ENCODE data around the gene NECTIN4. TPM values are rescaled to one million over a fixed set of nuclear protein-coding genes. Genes with fewer than 3 reads are reported as not detected.

The NECTIN4 gene
- total RNA-seq, 1 donor from 2014 or later = not detected

DNA sequence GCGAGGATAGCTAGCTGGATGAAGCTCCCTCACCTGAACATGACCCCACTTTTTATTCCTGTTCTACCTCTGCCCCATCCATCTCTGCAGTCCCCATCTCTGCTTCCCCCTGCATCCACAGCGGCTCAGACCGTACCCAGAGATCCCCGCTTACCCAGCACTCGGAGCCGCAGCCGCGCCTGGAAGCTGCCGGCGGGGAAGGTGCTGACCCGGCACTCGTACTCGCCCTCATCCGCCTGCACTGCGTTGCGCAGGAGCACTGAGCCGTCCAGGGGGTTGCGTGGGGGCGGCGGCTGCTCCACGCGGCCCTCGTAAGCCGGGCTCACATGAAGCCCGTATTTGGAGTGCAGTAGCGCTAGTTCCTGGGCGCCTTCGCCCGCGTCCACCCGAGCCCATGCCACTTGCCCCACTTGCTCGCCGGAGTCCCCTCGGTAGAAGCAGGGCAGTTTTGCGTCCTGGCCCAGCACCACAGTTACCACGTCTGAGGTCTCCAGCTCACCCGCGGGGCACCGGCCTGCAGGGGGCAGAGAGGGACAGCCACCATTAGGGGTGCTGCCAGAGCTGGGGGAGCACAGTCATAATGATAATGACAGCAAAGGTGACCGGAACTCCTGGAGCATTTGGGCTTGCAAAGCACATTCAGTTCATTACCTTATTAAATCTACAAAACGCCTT, 9.8 kb downstream of the NECTIN4 start:
- DNase-seq (ENCODE audit: low spot score in 2 of 2) = no peak
- intact Hi-C loops (cut with DNase I) = no loop called here
- Histone ChIP-seq H3K4me1 (no peaks in the 10 kb centered on the region), H3K27me3 (no peaks in the 10 kb centered on the region), H3K36me3 (no peaks in the 10 kb centered on the region), H3K4me3 (no peak overlapping the region), H3K9me3 (no peaks in the 10 kb centered on the region), H3K27ac (no peak overlapping the region)
- TF ChIP-seq, protein P1, sequence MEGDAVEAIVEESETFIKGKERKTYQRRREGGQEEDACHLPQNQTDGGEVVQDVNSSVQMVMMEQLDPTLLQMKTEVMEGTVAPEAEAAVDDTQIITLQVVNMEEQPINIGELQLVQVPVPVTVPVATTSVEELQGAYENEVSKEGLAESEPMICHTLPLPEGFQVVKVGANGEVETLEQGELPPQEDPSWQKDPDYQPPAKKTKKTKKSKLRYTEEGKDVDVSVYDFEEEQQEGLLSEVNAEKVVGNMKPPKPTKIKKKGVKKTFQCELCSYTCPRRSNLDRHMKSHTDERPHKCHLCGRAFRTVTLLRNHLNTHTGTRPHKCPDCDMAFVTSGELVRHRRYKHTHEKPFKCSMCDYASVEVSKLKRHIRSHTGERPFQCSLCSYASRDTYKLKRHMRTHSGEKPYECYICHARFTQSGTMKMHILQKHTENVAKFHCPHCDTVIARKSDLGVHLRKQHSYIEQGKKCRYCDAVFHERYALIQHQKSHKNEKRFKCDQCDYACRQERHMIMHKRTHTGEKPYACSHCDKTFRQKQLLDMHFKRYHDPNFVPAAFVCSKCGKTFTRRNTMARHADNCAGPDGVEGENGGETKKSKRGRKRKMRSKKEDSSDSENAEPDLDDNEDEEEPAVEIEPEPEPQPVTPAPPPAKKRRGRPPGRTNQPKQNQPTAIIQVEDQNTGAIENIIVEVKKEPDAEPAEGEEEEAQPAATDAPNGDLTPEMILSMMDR (IDR thresholded peaks at IDR 0.05) = no peak

DNA sequence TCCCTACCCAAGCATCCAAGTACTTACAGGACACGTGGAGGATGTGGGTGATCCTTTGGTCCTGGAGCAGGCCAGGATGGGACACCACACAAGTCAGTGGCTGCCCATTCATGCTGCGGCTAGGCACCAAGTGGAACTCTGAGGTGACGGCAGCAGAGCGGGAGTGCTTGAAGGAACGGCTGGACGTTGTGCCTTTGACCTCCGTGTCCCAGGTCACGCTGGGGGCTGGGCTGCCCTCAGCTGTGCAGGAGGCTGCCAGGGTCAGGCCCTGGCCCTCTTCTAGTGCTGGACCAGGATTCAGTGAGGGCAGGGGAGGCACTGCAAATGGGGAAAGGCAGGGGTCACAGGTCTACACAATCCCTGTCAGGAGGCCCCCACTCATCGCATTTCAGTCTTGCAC, 11.9 kb downstream of the NECTIN4 start:
- no peaks in the 10 kb centered on the region for H3K9me3 ChIP-seq
- no peaks in the 10 kb centered on the region for H3K36me3 ChIP-seq
- intact Hi-C loops (cut with DNase I) = no loop called here
- no peak for DNase-seq (ENCODE audit: low spot score in 2 of 2)
- H3K4me1 ChIP-seq = no peaks in the 10 kb centered on the region
- H3K27ac ChIP-seq = no peak overlapping the region
- H3K27me3 ChIP-seq = no peaks in the 10 kb centered on the region
- no peak overlapping the region for H3K4me3 ChIP-seq
- TF ChIP-seq, protein P1 (IDR thresholded peaks at IDR 0.05) = no peak

DNA sequence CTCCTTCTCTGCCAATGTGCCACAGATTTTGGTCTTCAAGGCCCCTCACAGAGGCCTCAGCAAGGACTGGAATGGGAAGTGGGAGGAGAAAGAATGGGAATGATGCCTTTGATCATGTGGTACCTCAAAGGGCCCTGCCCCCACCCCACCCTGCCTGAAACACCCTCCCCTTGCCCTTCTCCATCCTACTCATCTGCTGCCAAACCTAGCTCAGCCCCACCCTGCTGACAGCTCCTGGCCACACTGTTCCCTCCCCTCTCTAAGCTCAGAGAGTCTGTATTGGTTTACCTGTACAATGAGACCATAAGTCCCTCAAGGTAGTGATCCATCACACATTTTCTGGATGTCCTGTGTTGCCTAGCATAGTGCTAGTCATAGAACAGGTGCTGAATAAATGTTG, 12.9 kb downstream of the NECTIN4 start:
- no peaks in the 10 kb centered on the region for H3K27me3 ChIP-seq
- intact Hi-C loops (cut with DNase I) = no loop called here
- no peaks in the 10 kb centered on the region for H3K36me3 ChIP-seq
- H3K4me3 ChIP-seq = no peak overlapping the region
- H3K4me1 ChIP-seq = no peaks in the 10 kb centered on the region
- no peaks in the 10 kb centered on the region for H3K9me3 ChIP-seq
- H3K27ac ChIP-seq = no peak overlapping the region
- TF ChIP-seq, protein P1 (IDR thresholded peaks at IDR 0.05) = no peak
- DNase-seq (ENCODE audit: low spot score in 2 of 2) = no peak

DNA sequence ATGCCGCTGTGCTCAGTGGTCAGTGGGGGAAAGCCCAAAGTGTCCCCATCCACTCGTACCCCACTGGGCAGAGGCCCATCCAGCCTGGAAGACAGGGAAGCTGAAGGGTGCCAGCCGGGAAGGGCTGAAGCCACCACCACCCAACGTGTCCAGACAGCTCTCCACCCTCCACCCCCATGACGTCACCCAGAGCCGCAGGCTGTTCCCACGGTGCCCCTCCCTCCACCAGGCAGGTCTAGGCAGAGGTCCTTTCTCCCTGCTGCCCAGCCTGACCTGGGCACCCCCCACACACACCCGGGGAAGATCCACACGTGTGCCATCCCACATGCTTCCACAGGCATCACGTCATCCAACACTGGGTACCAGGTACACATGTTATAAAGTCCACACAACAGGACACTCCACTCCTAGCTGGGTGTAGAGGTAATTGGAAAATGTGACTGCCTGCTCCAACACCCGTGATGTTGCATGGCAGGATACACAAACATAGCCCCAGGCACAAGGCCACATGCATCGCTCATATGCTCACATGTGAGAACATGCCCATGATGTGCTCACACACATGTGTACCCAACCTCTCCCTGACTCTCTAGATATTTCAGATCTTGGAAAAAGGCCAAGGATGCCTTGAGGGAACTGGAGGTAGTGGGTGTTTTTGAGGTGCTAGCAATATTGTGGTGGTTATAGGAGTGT, 14.5 kb downstream of the NECTIN4 start:
- TF ChIP-seq, protein P1 (IDR thresholded peaks at IDR 0.05) = no peak
- no peak overlapping the region for H3K27ac ChIP-seq
- intact Hi-C loops (cut with DNase I) = no loop called here

DNA sequence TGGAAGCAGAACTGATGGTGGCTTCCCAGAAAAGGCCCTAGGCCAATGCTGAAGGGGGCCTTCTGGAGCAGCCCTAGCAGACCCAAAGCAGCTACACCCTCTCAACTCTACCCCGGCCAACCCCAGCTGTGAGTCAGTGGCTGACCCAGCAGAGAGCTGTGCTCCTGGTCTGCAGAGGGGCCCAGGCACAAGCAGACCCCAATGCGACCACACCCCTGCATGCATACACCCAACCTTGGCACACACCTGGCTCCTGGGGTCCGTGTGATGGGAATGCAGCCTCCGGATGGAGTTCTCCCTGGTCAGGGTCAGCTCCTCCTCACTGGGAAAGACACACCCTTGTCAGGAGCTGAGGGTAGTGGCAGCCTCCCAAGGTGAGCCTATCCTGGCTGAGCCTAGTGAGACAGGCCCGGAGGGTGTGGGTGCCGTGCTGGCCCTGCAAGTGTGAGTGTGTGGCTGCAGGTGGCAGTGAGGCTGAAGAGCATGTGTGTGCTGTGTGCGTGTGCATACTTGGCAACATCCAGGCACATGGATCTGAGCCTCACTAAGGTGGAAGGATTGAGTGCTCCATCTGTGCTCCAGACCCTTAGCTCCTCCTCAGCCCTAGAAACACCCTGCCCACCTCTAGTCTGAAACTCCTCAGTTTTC, 15.8 kb downstream of the NECTIN4 start:
- Histone ChIP-seq H3K36me3 (no peaks in the 10 kb centered on the region), H3K4me1 (no peaks in the 10 kb centered on the region), H3K27me3 (no peaks in the 10 kb centered on the region), H3K9me3 (no peaks in the 10 kb centered on the region), H3K4me3 (no peak overlapping the region), H3K27ac (no peak overlapping the region)
- DNase-seq (ENCODE audit: low spot score in 2 of 2) = no peak
- intact Hi-C loops (cut with DNase I) = no loop called here
- TF ChIP-seq, protein P1 (IDR thresholded peaks at IDR 0.05) = no peak

More for the DNA sequence above, 14.5 kb downstream of the NECTIN4 start:
- H3K4me3 ChIP-seq = no peak overlapping the region
- no peaks in the 10 kb centered on the region for H3K36me3 ChIP-seq
- DNase-seq (ENCODE audit: low spot score in 2 of 2) = no peak
- H3K4me1 ChIP-seq = no peaks in the 10 kb centered on the region
- H3K27me3 ChIP-seq = no peaks in the 10 kb centered on the region
- H3K9me3 ChIP-seq = no peaks in the 10 kb centered on the region
